ENCODE measurements around the gene SLC38A4.

GRCh38 chr12:46751173-46751572 is 74.6 kb downstream of the SLC38A4 start:
- TF ChIP-seq CTCF (IDR thresholded peaks at IDR 0.05 in 2 of 3, conservative IDR thresholded peaks at IDR 0.05 in 1 of 3; ENCODE audit: borderline replicate concordance in 1 of 3, insufficient read depth in 1 of 3, low read depth in 2 of 3, low read length in 2 of 3) = no peak
- TF ChIP-seq ZNF274 (IDR thresholded peaks at IDR 0.05; ENCODE audit: low read depth, low read length) = no peak
- TF ChIP-seq POLR2AphosphoS5 (IDR thresholded peaks at IDR 0.05; ENCODE audit: low read depth, low read length) = no peak
- TF ChIP-seq JUND (IDR thresholded peaks at IDR 0.05) = no peak
- no peak for TF ChIP-seq YY1 (IDR thresholded peaks at IDR 0.05; ENCODE audit: extremely low read depth, insufficient replicate concordance, low read depth, low read length)
- no peak for TF ChIP-seq MAX (IDR thresholded peaks at IDR 0.05)
- no peak for TF ChIP-seq SIN3A (IDR thresholded peaks at IDR 0.05; ENCODE audit: low read depth)
- no peak for TF ChIP-seq ZBTB33 (IDR thresholded peaks at IDR 0.05; ENCODE audit: extremely low read depth, insufficient replicate concordance, low read length)
- TF ChIP-seq EZH2 (IDR thresholded peaks at IDR 0.05) = no peak
- TF ChIP-seq RAD21 (IDR thresholded peaks at IDR 0.05; ENCODE audit: low read depth) = no peak
- no peak for TF ChIP-seq EZH2phosphoT487 (IDR thresholded peaks at IDR 0.05; ENCODE audit: borderline replicate concordance)
- TF ChIP-seq CEBPB (IDR thresholded peaks at IDR 0.05; ENCODE audit: low read depth) = no peak
- no peak for TF ChIP-seq TCF7L2 (IDR thresholded peaks at IDR 0.05; ENCODE audit: borderline replicate concordance, extremely low read depth, insufficient read depth, insufficient read length)
- no peak for TF ChIP-seq REST (IDR thresholded peaks at IDR 0.05; ENCODE audit: low read depth)

Data from HCT116 (cell line).